Hepatocyte (in vitro differentiated cells): ENCODE measurements around the gene COA1. TPM values are rescaled to one million over a fixed set of nuclear protein-coding genes. Genes with fewer than 3 reads are reported as not detected.
A peak's percentile ranks its signal among the peaks of the same experiment; 100 is the strongest.
"Not testable (repeated sequence)": the region's sequence is repeated elsewhere in the genome, so short reads cannot be mapped to it uniquely, and the experiment has no call there.

Source experiments
- DNase-seq: peaks from one replicate; pipeline ENCODE4 v3.0.0-alpha.2; 2016; ENCODE audit warnings: low spot score
- H2AFZ ChIP-seq: fragments of 200-600 bp; sonication (generic); 2 replicates; pipeline ENCODE4 v1.6.0; 2016; ENCODE audit warnings: antibody characterized with exemption, mild to moderate bottlenecking
- H3K27ac ChIP-seq: fragments of 200-600 bp; sonication (generic); 2 replicates; pipeline ENCODE4 v1.5.1; 2016; ENCODE audit warnings: mild to moderate bottlenecking
- H3K27me3 ChIP-seq: fragments of 200-600 bp; sonication (generic); 2 replicates; pipeline ENCODE4 v1.6.1; 2016
- H3K36me3 ChIP-seq: fragments of 200-600 bp; sonication (generic); replicated peaks from 2 replicates; pipeline ENCODE4 v1.5.1; 2016; ENCODE audit warnings: low read depth; ENCODE audit not compliant: insufficient read depth
- H3K4me1 ChIP-seq: fragments of 200-600 bp; sonication (generic); 2 replicates; pipeline ENCODE4 v1.5.1; 2016; ENCODE audit warnings: mild to moderate bottlenecking, moderate library complexity; ENCODE audit not compliant: insufficient read depth
- H3K4me2 ChIP-seq: fragments of 200-600 bp; sonication (generic); 2 replicates; pipeline ENCODE4 v1.6.0; 2016
- H3K4me3 ChIP-seq: fragments of 200-600 bp; sonication (generic); 2 replicates; pipeline ENCODE4 v1.5.1; 2016; ENCODE audit warnings: mild to moderate bottlenecking
- H3K79me2 ChIP-seq: fragments of 200-600 bp; sonication (generic); 2 replicates; pipeline ENCODE4 v1.6.0; 2017; ENCODE audit warnings: mild to moderate bottlenecking
- H3K9me2 ChIP-seq: fragments of 200-600 bp; sonication (generic); replicated peaks from 2 replicates; pipeline ENCODE4 v1.6.0; 2017; ENCODE audit warnings: mild to moderate bottlenecking; ENCODE audit not compliant: insufficient read depth
- H3K9me3 ChIP-seq: fragments of 200-600 bp; sonication (generic); 2 replicates; pipeline ENCODE4 v1.5.1; 2016; ENCODE audit warnings: low read depth, mild to moderate bottlenecking
- H4K20me1 ChIP-seq: fragments of 200-600 bp; sonication (generic); 2 replicates; pipeline ENCODE4 v1.6.0; 2016; ENCODE audit warnings: mild to moderate bottlenecking; ENCODE audit not compliant: insufficient read depth, poor library complexity, severe bottlenecking
- CTCF ChIP-seq: fragments of 200-600 bp; sonication (generic); IDR thresholded peaks from 2 replicates; pipeline ENCODE4 v1.5.1; 2016; ENCODE audit warnings: antibody characterized with exemption, mild to moderate bottlenecking; ENCODE audit not compliant: poor library complexity
- EZH2 ChIP-seq: fragments of 200-600 bp; sonication (generic); IDR thresholded peaks from 2 replicates; pipeline ENCODE4 v1.6.1; 2016; ENCODE audit warnings: antibody characterized with exemption, mild to moderate bottlenecking, borderline replicate concordance
- EZH2phosphoT487 ChIP-seq: fragments of 200-600 bp; sonication (generic); IDR thresholded peaks from one replicate; pipeline ENCODE4 v1.6.1; 2018; ENCODE audit warnings: antibody characterized with exemption, mild to moderate bottlenecking, low read depth, moderate library complexity; ENCODE audit not compliant: unreplicated experiment, severe bottlenecking
- WGBS: methylation state at CpG from one replicate; pipeline ENCODE4 v1.1.6; 2016; ENCODE audit warnings: low lambda C conversion rate; ENCODE audit errors: missing lambda C conversion rate; 5-methylcytosine and 5-hydroxymethylcytosine counted together
- polyA plus RNA-seq: library from polyadenylated mRNA; unstranded; fragments of >200 nt; fragmentation: Nextera tagmentation; extraction: Ambion mirVana; gene quantifications from 2 replicates; pipeline ENCODE4 v1.2.1, GENCODE V29; 2016
- total RNA-seq: library from RNA; depleted of rRNA; stranded (reverse); fragments of >200 nt; gene quantifications from 2 replicates; pipeline ENCODE4 v1.2.3, GENCODE V29; 2014

Gene COA1
- total and polyA plus RNA-seq, 2 experiments from 2014 or later, result 52.1 to 55.2 TPM

- Histone ChIP-seq H3K9me3 (no peaks in the 10 kb centered on the region), H3K36me3 (no peaks in the 10 kb centered on the region), H4K20me1 (no peaks in the 10 kb centered on the region), H3K4me2 (no peak overlapping the region), H3K27me3 (no peaks in the 10 kb centered on the region), H2AFZ (no peak overlapping the region), H3K9me2 (no peaks in the 10 kb centered on the region), H3K79me2 (peaks cover 97% of the 10 kb centered on the region), H3K4me3 (no peak overlapping the region), H3K27ac (no peak overlapping the region), H3K4me1 (peaks cover 8% of the 10 kb centered on the region)
- TF ChIP-seq EZH2 (no peak), EZH2phosphoT487 (no peak), CTCF (no peak)
- no peak for DNase-seq
Observed at GRCh38 chr7:43723007-43723341, 6.3 kb downstream of the COA1 start.

GRCh38 chr7:43721193-43721806 lies 8.0 kb downstream of the COA1 start:
- Histone ChIP-seq H3K79me2 (peaks cover 96% of the 10 kb centered on the region), H3K4me3 (no peak overlapping the region), H3K9me3 (no peaks in the 10 kb centered on the region), H3K4me2 (no peak overlapping the region), H3K4me1 (peaks cover under 1% of the 10 kb centered on the region), H3K27ac (no peak overlapping the region), H2AFZ (no peak overlapping the region), H3K27me3 (no peaks in the 10 kb centered on the region), H4K20me1 (no peaks in the 10 kb centered on the region), H3K9me2 (no peaks in the 10 kb centered on the region), H3K36me3 (no peaks in the 10 kb centered on the region)
- peak; percentile 66 for DNase-seq
- TF ChIP-seq EZH2 (no peak), EZH2phosphoT487 (no peak), CTCF (peak; percentile 72)
- 57% methylated on average over 2 of the region's 2 CpGs for WGBS

- H3K36me3 ChIP-seq, result no peaks in the 10 kb centered on the region
- H3K4me1 ChIP-seq, result no peaks in the 10 kb centered on the region
- WGBS, result 100% methylated on average over 2 of the region's 2 CpGs
- H3K4me3 ChIP-seq, result no peak overlapping the region
- peaks cover 95% of the 10 kb centered on the region for H3K79me2 ChIP-seq
- DNase-seq, result no peak
- no peak for TF ChIP-seq EZH2
- TF ChIP-seq EZH2phosphoT487, result no peak
- TF ChIP-seq CTCF, result no peak
- no peak overlapping the region for H3K4me2 ChIP-seq
- no peak overlapping the region for H2AFZ ChIP-seq
- H4K20me1 ChIP-seq, result no peaks in the 10 kb centered on the region
- H3K9me2 ChIP-seq, result no peaks in the 10 kb centered on the region
- H3K9me3 ChIP-seq, result no peaks in the 10 kb centered on the region
- no peaks in the 10 kb centered on the region for H3K27me3 ChIP-seq
- no peak overlapping the region for H3K27ac ChIP-seq
Observed at GRCh38 chr7:43716598-43716997, 12.7 kb downstream of the COA1 start.

- H3K4me2 ChIP-seq, result not testable (repeated sequence)
Observed at GRCh38 chr7:43715966-43716365, 13.4 kb downstream of the COA1 start.

More at GRCh38 chr7:43715966-43716365, 13.4 kb downstream of the COA1 start:
- DNase-seq, H3K4me3 ChIP-seq, H3K4me1 ChIP-seq, H4K20me1 ChIP-seq, H2AFZ ChIP-seq, H3K9me3 ChIP-seq, H3K36me3 ChIP-seq, H3K27me3 ChIP-seq, H3K9me2 ChIP-seq, H3K27ac ChIP-seq: not testable (repeated sequence)
- WGBS, result 100% methylated on average over 2 of the region's 2 CpGs
- peaks cover 96% of the 10 kb centered on the region for H3K79me2 ChIP-seq
